NCI-H146 (cell line): ENCODE measurements around the gene CHERP.

Experiments
- DNase-seq: peaks from one replicate; lab custom pipeline; 2025; lab: John Stamatoyannopoulos, UW

CHERP gene

GRCh38 chr19:16542045-16542909 is at the start of gene CHERP:
CHERP (minus strand) TSS chr19:16542437; CDS start chr19:16542378, 59 bp downstream.
- DNase-seq: peak; percentile 95

- no peak for DNase-seq
Measured at GRCh38 chr19:16590876-16591802, 48.9 kb upstream of the CHERP start.

- no peak for DNase-seq
Measured at GRCh38 chr19:16589917-16590316, 47.7 kb upstream of the CHERP start.

- DNase-seq: no peak
Measured at GRCh38 chr19:16588824-16589577, 46.8 kb upstream of the CHERP start.

GRCh38 chr19:16587833-16588823 is 45.9 kb upstream of the CHERP start:
- DNase-seq: peak; percentile 74

- DNase-seq: peak; percentile 40
Measured at GRCh38 chr19:16586991-16587832, 45.0 kb upstream of the CHERP start.

- no peak for DNase-seq
Measured at GRCh38 chr19:16586477-16586871, 44.2 kb upstream of the CHERP start.

- DNase-seq: no peak
Measured at GRCh38 chr19:16585808-16586476, 43.7 kb upstream of the CHERP start.

- DNase-seq: no peak
Measured at GRCh38 chr19:16585094-16585801, 43.0 kb upstream of the CHERP start.

- DNase-seq: peak; percentile 58
Measured at GRCh38 chr19:16584248-16585093, 42.2 kb upstream of the CHERP start.

GRCh38 chr19:16582486-16583261 is 40.4 kb upstream of the CHERP start:
- no peak for DNase-seq

- no peak for DNase-seq
Measured at GRCh38 chr19:16581971-16582343, 39.7 kb upstream of the CHERP start.

- DNase-seq: no peak
Measured at GRCh38 chr19:16581145-16581970, 39.1 kb upstream of the CHERP start.

GRCh38 chr19:16579381-16579780 is 37.1 kb upstream of the CHERP start:
- no peak for DNase-seq

- no peak for DNase-seq
Measured at GRCh38 chr19:16577531-16577985, 35.3 kb upstream of the CHERP start.
